GM11168 (cell line): Measurements from ENCODE around the gene BUD31.
"Not testable (repeated sequence)": the region's sequence is repeated elsewhere in the genome, so short reads cannot be mapped to it uniquely, and the experiment has no call there.

ENCODE experiments used
- in situ Hi-C: fragments of 300-500 bp; cut with MboI; formaldehyde crosslinking; loops from one replicate; pipeline ENCODE4 v1.12.0; 2022; ENCODE audit warnings: low sequenced_read_pairs; ENCODE audit not compliant: unreplicated experiment

The BUD31 gene

GRCh38 chr7:99380032-99380822 lies 28.5 kb upstream of the BUD31 start:
- in situ Hi-C loops, result no loop called here

- in situ Hi-C loops, result no loop called here
These were observed 27.7 kb upstream of the BUD31 start for GRCh38 chr7:99380823-99381663.

GRCh38 chr7:99381664-99382075 lies 27.1 kb upstream of the BUD31 start:
- in situ Hi-C loops, result no loop called here

- in situ Hi-C loops, result no loop called here
These were observed 25.6 kb upstream of the BUD31 start for GRCh38 chr7:99383203-99383602.

GRCh38 chr7:99383791-99384370 lies 24.9 kb upstream of the BUD31 start:
- in situ Hi-C loops, result no loop called here

- in situ Hi-C loops, result no loop called here
These were observed 24.2 kb upstream of the BUD31 start for GRCh38 chr7:99384523-99384922.

GRCh38 chr7:99385564-99385963 lies 23.2 kb upstream of the BUD31 start:
- in situ Hi-C loops, result no loop called here

- in situ Hi-C loops, result no loop called here
These were observed 22.1 kb upstream of the BUD31 start for GRCh38 chr7:99386584-99387238.

GRCh38 chr7:99387239-99387635 lies 21.5 kb upstream of the BUD31 start:
- in situ Hi-C loops, result not testable (repeated sequence)

GRCh38 chr7:99387912-99388311 lies 20.9 kb upstream of the BUD31 start:
- in situ Hi-C loops, result no loop called here

GRCh38 chr7:99389772-99390171 lies 19.0 kb upstream of the BUD31 start:
- in situ Hi-C loops, result no loop called here

- in situ Hi-C loops, result no loop called here
These were observed 17.7 kb upstream of the BUD31 start for GRCh38 chr7:99390941-99391602.

- in situ Hi-C loops, result no loop called here
These were observed 16.7 kb upstream of the BUD31 start for GRCh38 chr7:99392046-99392445.

- in situ Hi-C loops, result no loop called here
These were observed 16.0 kb upstream of the BUD31 start for GRCh38 chr7:99392659-99393354.

GRCh38 chr7:99393355-99394187 lies 15.2 kb upstream of the BUD31 start:
- in situ Hi-C loops, result no loop called here

- in situ Hi-C loops, result no loop called here
These were observed 14.6 kb upstream of the BUD31 start for GRCh38 chr7:99394188-99394502.

- in situ Hi-C loops, result no loop called here
These were observed 13.0 kb upstream of the BUD31 start for GRCh38 chr7:99395616-99396327.
